Measurements from ENCODE around the gene SOAT2.

SOAT2 gene

DNA sequence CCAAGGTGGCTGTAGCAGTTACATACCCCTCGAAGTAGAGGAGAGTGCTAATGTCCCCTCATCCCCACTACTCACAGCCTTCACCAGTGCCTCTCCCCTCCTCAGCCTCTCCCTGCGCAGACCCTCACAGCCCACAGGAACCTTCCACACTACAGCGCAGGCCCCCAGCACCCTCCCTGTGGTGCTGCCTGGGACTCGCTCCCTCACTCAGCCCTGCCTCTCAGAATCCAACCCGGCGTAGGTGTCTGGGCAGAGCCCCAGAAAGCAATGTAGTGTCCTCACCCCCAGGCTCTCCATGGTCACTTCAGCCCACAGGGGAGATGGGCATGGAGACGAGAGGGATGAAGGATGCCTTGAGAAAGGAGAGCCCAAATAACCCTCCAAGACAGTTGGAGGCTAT, 66.4 kb downstream of the SOAT2 start:
- Histone ChIP-seq H3K4me3 (IDR thresholded peaks at IDR 0.05; ENCODE audit: insufficient read depth, low read depth, low read length) (no peak overlapping the region), H3K27ac (no peak overlapping the region), H3K27me3 (ENCODE audit: insufficient read depth, low read depth) (no peaks in the 10 kb centered on the region), H3K9ac (no peak overlapping the region), H3K36me3 (ENCODE audit: insufficient read depth) (no peaks in the 10 kb centered on the region), H3K79me2 (ENCODE audit: insufficient read depth, low read depth) (no peaks in the 10 kb centered on the region), H4K20me1 (ENCODE audit: insufficient read depth) (no peaks in the 10 kb centered on the region), H3K4me2 (no peak overlapping the region), H3K4me1 (ENCODE audit: low read depth, poor library complexity, severe bottlenecking) (peaks cover 11% of the 10 kb centered on the region), H2AFZ (ENCODE audit: low read depth) (no peak overlapping the region)
- TF ChIP-seq, protein P1, sequence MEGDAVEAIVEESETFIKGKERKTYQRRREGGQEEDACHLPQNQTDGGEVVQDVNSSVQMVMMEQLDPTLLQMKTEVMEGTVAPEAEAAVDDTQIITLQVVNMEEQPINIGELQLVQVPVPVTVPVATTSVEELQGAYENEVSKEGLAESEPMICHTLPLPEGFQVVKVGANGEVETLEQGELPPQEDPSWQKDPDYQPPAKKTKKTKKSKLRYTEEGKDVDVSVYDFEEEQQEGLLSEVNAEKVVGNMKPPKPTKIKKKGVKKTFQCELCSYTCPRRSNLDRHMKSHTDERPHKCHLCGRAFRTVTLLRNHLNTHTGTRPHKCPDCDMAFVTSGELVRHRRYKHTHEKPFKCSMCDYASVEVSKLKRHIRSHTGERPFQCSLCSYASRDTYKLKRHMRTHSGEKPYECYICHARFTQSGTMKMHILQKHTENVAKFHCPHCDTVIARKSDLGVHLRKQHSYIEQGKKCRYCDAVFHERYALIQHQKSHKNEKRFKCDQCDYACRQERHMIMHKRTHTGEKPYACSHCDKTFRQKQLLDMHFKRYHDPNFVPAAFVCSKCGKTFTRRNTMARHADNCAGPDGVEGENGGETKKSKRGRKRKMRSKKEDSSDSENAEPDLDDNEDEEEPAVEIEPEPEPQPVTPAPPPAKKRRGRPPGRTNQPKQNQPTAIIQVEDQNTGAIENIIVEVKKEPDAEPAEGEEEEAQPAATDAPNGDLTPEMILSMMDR (conservative IDR thresholded peaks at IDR 0.05; ENCODE audit: low read depth, low read length), result no peak

DNA sequence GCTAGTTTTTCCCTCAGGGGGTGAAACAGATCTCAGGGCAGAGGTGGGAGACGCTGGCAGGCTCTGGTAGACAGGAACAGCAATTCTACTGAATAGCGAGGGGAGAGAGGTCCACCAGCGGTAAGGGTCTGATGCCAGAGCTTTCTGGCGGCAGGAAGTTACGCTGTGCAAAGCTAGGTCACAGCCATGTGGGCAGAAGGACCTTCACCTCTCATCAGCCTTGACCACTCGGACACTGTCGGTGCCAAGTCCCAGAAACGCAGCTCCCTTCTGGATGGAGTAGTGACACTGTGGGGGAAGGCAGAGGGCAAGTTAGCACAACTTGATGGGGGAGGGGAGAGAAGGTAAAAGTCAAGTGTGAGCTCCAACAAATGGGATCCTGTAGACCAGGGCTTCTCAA, 66.9 kb downstream of the SOAT2 start:
- Histone ChIP-seq H3K27me3 (ENCODE audit: insufficient read depth, low read depth) (no peaks in the 10 kb centered on the region), H2AFZ (ENCODE audit: low read depth) (no peak overlapping the region), H3K27ac (no peak overlapping the region), H3K79me2 (ENCODE audit: insufficient read depth, low read depth) (no peaks in the 10 kb centered on the region), H4K20me1 (ENCODE audit: insufficient read depth) (no peaks in the 10 kb centered on the region), H3K36me3 (ENCODE audit: insufficient read depth) (no peaks in the 10 kb centered on the region), H3K4me2 (no peak overlapping the region), H3K4me1 (ENCODE audit: low read depth, poor library complexity, severe bottlenecking) (peaks cover 17% of the 10 kb centered on the region), H3K4me3 (IDR thresholded peaks at IDR 0.05; ENCODE audit: insufficient read depth, low read depth, low read length) (no peak overlapping the region), H3K9ac (no peak overlapping the region)
- TF ChIP-seq, protein P1 (conservative IDR thresholded peaks at IDR 0.05; ENCODE audit: low read depth, low read length), result no peak

DNA sequence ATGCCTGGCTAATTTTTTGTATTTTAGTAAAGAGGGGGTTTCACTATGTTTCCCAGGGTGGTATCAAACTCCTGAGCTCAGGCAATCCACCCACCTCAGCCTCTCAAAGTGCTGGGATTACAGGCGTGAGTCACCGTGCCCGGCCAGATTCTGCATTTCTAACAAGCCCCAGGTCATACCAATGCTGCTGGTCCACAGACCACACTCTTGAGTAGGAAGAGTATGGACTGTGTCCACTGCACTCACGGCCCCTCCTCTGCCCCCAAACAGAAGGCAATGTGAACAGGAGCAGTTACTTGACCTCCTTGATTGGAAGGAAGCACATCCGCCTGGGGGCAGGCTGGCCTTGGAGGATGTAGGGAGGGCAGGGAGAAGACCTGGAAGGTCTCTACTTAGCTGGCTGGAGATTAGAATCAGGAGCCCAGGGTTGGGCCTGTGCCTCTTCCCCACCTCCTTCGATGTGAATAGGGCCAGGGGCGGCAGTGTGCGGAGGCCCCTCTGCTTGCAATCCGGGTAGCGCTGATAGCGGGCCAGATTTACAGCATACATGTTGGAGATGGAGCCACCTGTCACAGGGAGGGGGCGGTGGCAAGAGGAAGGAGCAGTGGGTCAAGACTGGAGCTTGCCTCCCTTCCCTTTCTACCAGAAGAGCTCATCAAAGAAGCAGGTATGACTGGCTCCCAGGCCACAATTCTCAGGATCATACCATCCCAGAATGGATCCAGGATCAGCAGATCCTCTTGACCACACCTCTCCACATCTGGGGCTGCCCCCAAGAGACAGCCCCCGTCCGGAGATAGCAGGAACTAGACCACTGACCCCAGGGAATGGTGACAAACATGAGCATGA, 67.8 kb downstream of the SOAT2 start:
- H3K27ac ChIP-seq, result no peak overlapping the region
- no peak overlapping the region for H3K9ac ChIP-seq
- no peak overlapping the region for H3K4me2 ChIP-seq
- no peaks in the 10 kb centered on the region for H3K36me3 ChIP-seq (ENCODE audit: insufficient read depth)
- no peak overlapping the region for H3K4me3 ChIP-seq (IDR thresholded peaks at IDR 0.05; ENCODE audit: insufficient read depth, low read depth, low read length)
- H3K27me3 ChIP-seq (ENCODE audit: insufficient read depth, low read depth), result no peaks in the 10 kb centered on the region
- TF ChIP-seq, protein P1 (conservative IDR thresholded peaks at IDR 0.05; ENCODE audit: low read depth, low read length), result no peak
- no peak overlapping the region for H2AFZ ChIP-seq (ENCODE audit: low read depth)
- peaks cover 24% of the 10 kb centered on the region for H3K4me1 ChIP-seq (ENCODE audit: low read depth, poor library complexity, severe bottlenecking)
- H4K20me1 ChIP-seq (ENCODE audit: insufficient read depth), result no peaks in the 10 kb centered on the region
- no peaks in the 10 kb centered on the region for H3K79me2 ChIP-seq (ENCODE audit: insufficient read depth, low read depth)

DNA sequence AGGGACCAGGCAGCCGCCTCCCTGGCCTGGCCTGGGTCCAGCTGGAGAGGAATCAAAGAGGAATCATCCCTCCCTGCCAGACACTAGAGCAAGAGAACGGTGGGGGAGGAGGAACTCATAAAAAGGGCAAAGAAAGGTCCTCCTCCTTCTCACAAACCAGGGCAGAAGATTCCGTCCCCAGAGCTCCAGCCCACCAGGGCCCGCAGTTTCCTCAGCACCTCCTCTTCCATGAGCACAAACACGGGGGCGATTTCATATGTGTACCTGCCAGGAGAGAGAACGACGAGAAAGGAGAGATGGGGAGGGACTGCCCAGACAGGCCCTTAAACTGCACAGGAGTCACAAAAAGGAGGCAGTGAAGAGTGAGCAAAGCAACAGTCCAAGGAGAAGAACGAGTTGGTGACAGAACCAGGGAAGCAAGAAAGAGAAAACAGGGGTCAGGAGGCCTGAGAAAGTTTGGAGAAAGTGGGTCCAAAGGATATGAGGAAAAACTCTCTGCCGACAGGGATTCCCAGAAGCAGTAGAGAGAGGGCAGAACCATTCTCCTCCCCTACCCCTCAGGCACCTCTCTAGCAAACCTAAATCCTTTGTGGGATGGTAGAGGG, 68.5 kb downstream of the SOAT2 start:
- H3K36me3 ChIP-seq (ENCODE audit: insufficient read depth), result no peaks in the 10 kb centered on the region
- peaks cover 24% of the 10 kb centered on the region for H3K4me1 ChIP-seq (ENCODE audit: low read depth, poor library complexity, severe bottlenecking)
- no peaks in the 10 kb centered on the region for H3K79me2 ChIP-seq (ENCODE audit: insufficient read depth, low read depth)
- no peak overlapping the region for H3K27ac ChIP-seq
- no peak overlapping the region for H3K4me2 ChIP-seq
- H3K27me3 ChIP-seq (ENCODE audit: insufficient read depth, low read depth), result no peaks in the 10 kb centered on the region
- TF ChIP-seq, protein P1 (conservative IDR thresholded peaks at IDR 0.05; ENCODE audit: low read depth, low read length), result no peak
- H4K20me1 ChIP-seq (ENCODE audit: insufficient read depth), result no peaks in the 10 kb centered on the region
- no peak overlapping the region for H2AFZ ChIP-seq (ENCODE audit: low read depth)
- no peak overlapping the region for H3K9ac ChIP-seq
- no peak overlapping the region for H3K4me3 ChIP-seq (IDR thresholded peaks at IDR 0.05; ENCODE audit: insufficient read depth, low read depth, low read length)
